ENCODE measurements around the gene PKNOX1.
"Not testable (repeated sequence)": the region's sequence is repeated elsewhere in the genome, so short reads cannot be mapped to it uniquely, and the experiment has no call there.

DNA sequence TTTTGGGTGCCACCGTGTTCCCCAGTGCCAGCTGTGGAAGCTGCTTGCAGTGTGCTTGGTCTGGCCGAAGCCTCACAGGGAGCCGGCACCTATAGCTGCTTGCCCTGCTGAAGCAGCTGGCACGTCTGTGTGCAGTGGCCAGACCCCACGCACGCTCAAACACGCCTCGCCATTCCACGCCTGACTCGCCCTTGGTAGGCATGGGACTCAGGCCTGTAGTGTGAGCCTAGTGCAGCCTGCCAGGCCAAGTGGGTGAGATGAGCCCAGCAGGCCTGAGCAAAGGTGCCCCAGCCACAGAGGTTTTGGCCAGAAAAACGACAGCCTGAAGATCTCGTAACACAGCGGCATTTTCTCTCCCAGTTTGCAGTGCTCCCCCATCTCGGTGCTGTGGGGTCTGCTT is 68.9 kb downstream of the PKNOX1 start:
- not testable (repeated sequence) for TF ChIP-seq CTCF (conservative IDR thresholded peaks at IDR 0.05; ENCODE audit: low read depth, low read length); EZH2 (IDR thresholded peaks at IDR 0.05; ENCODE audit: borderline replicate concordance, low read depth, low read length, poor library complexity, severe bottlenecking)

All from A673 (cell line).